Measurements from ENCODE around the gene PCED1B. TPM values are rescaled to one million over a fixed set of nuclear protein-coding genes. Genes with fewer than 3 reads are reported as not detected.
"Not testable (repeated sequence)": the region's sequence is repeated elsewhere in the genome, so short reads cannot be mapped to it uniquely, and the experiment has no call there.

PCED1B gene
- total RNA-seq, 2 donors from 2014 or later = 2.5 to 7.0 TPM

GRCh38 chr12:47214771-47215170 is 135.3 kb downstream of the PCED1B start:
- no peak overlapping the region for H3K9ac ChIP-seq (ENCODE audit: extremely low read depth, low read length, poor library complexity, severe bottlenecking)
- 85 to 97% methylated on average over 3 to 7 of the region's 7 CpGs for WGBS, 2 experiments (ENCODE audit: insufficient coverage in 1 of 2, insufficient read length in 1 of 2)
- no peaks in the 10 kb centered on the region for H3K4me1 ChIP-seq (ENCODE audit: control insufficient read depth, insufficient read depth, low read length)
- Mint-ChIP-seq H3K4me1 (peaks cover 14% of the 10 kb centered on the region), H3K36me3 (ENCODE audit: low read depth) (no peaks in the 10 kb centered on the region), H3K9me3 (no peaks in the 10 kb centered on the region), H3K27ac (no peak overlapping the region), H3K4me3 (no peak overlapping the region), H3K27me3 (ENCODE audit: insufficient read depth) (no peaks in the 10 kb centered on the region)
- H3K9me3 ChIP-seq (ENCODE audit: control insufficient read depth, low read length) = no peaks in the 10 kb centered on the region
- no peaks in the 10 kb centered on the region for H3K27me3 ChIP-seq (ENCODE audit: control insufficient read depth, insufficient read depth, low read length, poor library complexity, severe bottlenecking)
- H3K4me3 ChIP-seq (ENCODE audit: low read length) = no peak overlapping the region
- DNase-seq = no peak
- no peaks in the 10 kb centered on the region for H3K36me3 ChIP-seq (ENCODE audit: control insufficient read depth, insufficient read depth, low read length)
- no peak for TF ChIP-seq CTCF (conservative IDR thresholded peaks at IDR 0.05)
- no peak overlapping the region for H3K27ac ChIP-seq (ENCODE audit: low read depth, low read length)

- H3K4me3 Mint-ChIP-seq = no peak overlapping the region
- Histone ChIP-seq H3K36me3 (ENCODE audit: control insufficient read depth, insufficient read depth, low read length) (no peaks in the 10 kb centered on the region), H3K27me3 (ENCODE audit: control insufficient read depth, insufficient read depth, low read length, poor library complexity, severe bottlenecking) (no peaks in the 10 kb centered on the region), H3K4me1 (ENCODE audit: control insufficient read depth, insufficient read depth, low read length) (no peaks in the 10 kb centered on the region), H3K9ac (ENCODE audit: extremely low read depth, low read length, poor library complexity, severe bottlenecking) (no peak overlapping the region), H3K27ac (ENCODE audit: low read depth, low read length) (no peak overlapping the region), H3K4me3 (ENCODE audit: low read length) (no peak overlapping the region), H3K9me3 (ENCODE audit: control insufficient read depth, low read length) (no peaks in the 10 kb centered on the region)
- 90 to 94% methylated on average over 6 to 8 of the region's 8 CpGs for WGBS, 2 experiments (ENCODE audit: insufficient coverage in 1 of 2, insufficient read length in 1 of 2)
- H3K9me3 Mint-ChIP-seq = no peaks in the 10 kb centered on the region
- no peak for TF ChIP-seq CTCF (conservative IDR thresholded peaks at IDR 0.05)
- no peaks in the 10 kb centered on the region for H3K36me3 Mint-ChIP-seq (ENCODE audit: low read depth)
- no peaks in the 10 kb centered on the region for H3K27me3 Mint-ChIP-seq (ENCODE audit: insufficient read depth)
- DNase-seq = no peak
- no peak overlapping the region for H3K27ac Mint-ChIP-seq
- H3K4me1 Mint-ChIP-seq = peaks cover 16% of the 10 kb centered on the region
Measured at GRCh38 chr12:47216150-47216677, 136.8 kb downstream of the PCED1B start.

- not testable (repeated sequence) for H3K4me1 ChIP-seq (ENCODE audit: control insufficient read depth, insufficient read depth, low read length); H3K9ac ChIP-seq (ENCODE audit: extremely low read depth, low read length, poor library complexity, severe bottlenecking); H3K27ac Mint-ChIP-seq; DNase-seq; H3K27ac ChIP-seq (ENCODE audit: low read depth, low read length); H3K4me3 ChIP-seq (ENCODE audit: low read length); H3K9me3 ChIP-seq (ENCODE audit: control insufficient read depth, low read length); H3K4me3 Mint-ChIP-seq; H3K36me3 ChIP-seq (ENCODE audit: control insufficient read depth, insufficient read depth, low read length); H3K9me3 Mint-ChIP-seq; H3K27me3 Mint-ChIP-seq (ENCODE audit: insufficient read depth); H3K36me3 Mint-ChIP-seq (ENCODE audit: low read depth); H3K27me3 ChIP-seq (ENCODE audit: control insufficient read depth, insufficient read depth, low read length, poor library complexity, severe bottlenecking)
- 94 to 100% methylated on average over 5 to 8 of the region's 8 CpGs for WGBS, 2 experiments (ENCODE audit: insufficient coverage in 1 of 2, insufficient read length in 1 of 2)
- peaks cover 24% of the 10 kb centered on the region for H3K4me1 Mint-ChIP-seq
Measured at GRCh38 chr12:47217595-47217869, 138.1 kb downstream of the PCED1B start.

- DNase-seq = no peak
- H3K27me3 Mint-ChIP-seq (ENCODE audit: insufficient read depth) = no peaks in the 10 kb centered on the region
- no peaks in the 10 kb centered on the region for H3K36me3 ChIP-seq (ENCODE audit: control insufficient read depth, insufficient read depth, low read length)
- no peaks in the 10 kb centered on the region for H3K36me3 Mint-ChIP-seq (ENCODE audit: low read depth)
- H3K9me3 Mint-ChIP-seq = no peaks in the 10 kb centered on the region
- H3K4me1 ChIP-seq (ENCODE audit: control insufficient read depth, insufficient read depth, low read length) = no peaks in the 10 kb centered on the region
- peaks cover 31% of the 10 kb centered on the region for H3K4me1 Mint-ChIP-seq
- WGBS, 2 experiments (ENCODE audit: insufficient coverage in 1 of 2, insufficient read length in 1 of 2) = 91 to 99% methylated on average over 6 to 7 of the region's 8 CpGs
- no peak for TF ChIP-seq CTCF (conservative IDR thresholded peaks at IDR 0.05)
- no peak overlapping the region for H3K27ac Mint-ChIP-seq
- H3K9ac ChIP-seq (ENCODE audit: extremely low read depth, low read length, poor library complexity, severe bottlenecking) = no peak overlapping the region
- H3K27ac ChIP-seq (ENCODE audit: low read depth, low read length) = no peak overlapping the region
- no peaks in the 10 kb centered on the region for H3K27me3 ChIP-seq (ENCODE audit: control insufficient read depth, insufficient read depth, low read length, poor library complexity, severe bottlenecking)
- no peak overlapping the region for H3K4me3 Mint-ChIP-seq
- no peak overlapping the region for H3K4me3 ChIP-seq (ENCODE audit: low read length)
- H3K9me3 ChIP-seq (ENCODE audit: control insufficient read depth, low read length) = no peaks in the 10 kb centered on the region
Measured at GRCh38 chr12:47218191-47218654, 138.8 kb downstream of the PCED1B start.

All from endodermal cell (in vitro differentiated cells).